DND-41 (cell line): ENCODE results near the gene NRXN2.

Source experiments
- ATAC-seq: fragments of 200-7000 bp; cut with Tn5 transposase; 3 replicates; pipeline ENCODE4 v1.9.1; 2021; ENCODE audit warnings: low read depth; ENCODE audit not compliant: insufficient read depth
- DNase-seq: peaks from one replicate; pipeline ENCODE4 v3.0.0-alpha.2; 2020
- H2AFZ ChIP-seq: 2 replicates; pipeline ENCODE4 v1.6.0; 2012; ENCODE audit warnings: low read depth, low read length
- H3K27ac ChIP-seq: 2 replicates; pipeline ENCODE4 v1.5.1; 2012; ENCODE audit warnings: low read length, inconsistent platforms
- H3K27me3 ChIP-seq: fragments of 200-600 bp; sonication (generic); 2 replicates; pipeline ENCODE4 v1.6.0; 2012; ENCODE audit warnings: low read length, mild to moderate bottlenecking, inconsistent platforms; ENCODE audit not compliant: insufficient read depth, poor library complexity
- H3K36me3 ChIP-seq: 2 replicates; pipeline ENCODE4 v1.5.1; 2012; ENCODE audit warnings: low read length, inconsistent platforms; ENCODE audit not compliant: insufficient read depth
- H3K4me1 ChIP-seq: 2 replicates; pipeline ENCODE4 v1.5.1; 2012; ENCODE audit warnings: mild to moderate bottlenecking, low read length; ENCODE audit not compliant: insufficient read depth
- H3K4me2 ChIP-seq: 2 replicates; pipeline ENCODE4 v1.6.0; 2012; ENCODE audit warnings: mild to moderate bottlenecking, moderate library complexity, low read length, inconsistent platforms; ENCODE audit not compliant: insufficient read depth
- H3K4me3 ChIP-seq, 2 experiments: fragments of 200-600 bp in 1 of 2; shearing (Covaris generic) in 1 of 2; 2 replicates each; pipeline ENCODE4 v1.5.1; 2012 to 2016; ENCODE audit warnings: inconsistent platforms in 2 of 2, low read length in 2 of 2, mild to moderate bottlenecking in 2 of 2, low read depth in 1 of 2, moderate library complexity in 1 of 2
- H3K79me2 ChIP-seq: 2 replicates; pipeline ENCODE4 v1.6.0; 2012; ENCODE audit warnings: low read length, inconsistent platforms; ENCODE audit not compliant: insufficient read depth
- H3K9ac ChIP-seq: 2 replicates; pipeline ENCODE4 v1.6.0; 2012; ENCODE audit warnings: low read depth, mild to moderate bottlenecking, inconsistent platforms, low read length, moderate library complexity
- H3K9me3 ChIP-seq: 2 replicates; pipeline ENCODE4 v1.5.1; 2012; ENCODE audit warnings: low read length, moderate library complexity, mild to moderate bottlenecking, inconsistent platforms; ENCODE audit not compliant: insufficient read depth, severe bottlenecking
- H4K20me1 ChIP-seq: 2 replicates; pipeline ENCODE4 v1.6.0; 2012; ENCODE audit warnings: low read length; ENCODE audit not compliant: insufficient read depth
- EZH2 ChIP-seq: IDR thresholded peaks from 3 replicates; pipeline ENCODE4 v1.6.1; 2012; ENCODE audit warnings: borderline replicate concordance, low read depth, mild to moderate bottlenecking, moderate library complexity, low read length, inconsistent platforms; ENCODE audit not compliant: severe bottlenecking
- TF ChIP-seq, protein P1 (sequence below): IDR thresholded peaks from 2 replicates; pipeline ENCODE4 v1.5.1; 2012; ENCODE audit warnings: borderline replicate concordance, low read length, moderate library complexity, mild to moderate bottlenecking; ENCODE audit not compliant: poor library complexity, severe bottlenecking; ENCODE audit errors: extremely low read depth

Gene NRXN2

DNA sequence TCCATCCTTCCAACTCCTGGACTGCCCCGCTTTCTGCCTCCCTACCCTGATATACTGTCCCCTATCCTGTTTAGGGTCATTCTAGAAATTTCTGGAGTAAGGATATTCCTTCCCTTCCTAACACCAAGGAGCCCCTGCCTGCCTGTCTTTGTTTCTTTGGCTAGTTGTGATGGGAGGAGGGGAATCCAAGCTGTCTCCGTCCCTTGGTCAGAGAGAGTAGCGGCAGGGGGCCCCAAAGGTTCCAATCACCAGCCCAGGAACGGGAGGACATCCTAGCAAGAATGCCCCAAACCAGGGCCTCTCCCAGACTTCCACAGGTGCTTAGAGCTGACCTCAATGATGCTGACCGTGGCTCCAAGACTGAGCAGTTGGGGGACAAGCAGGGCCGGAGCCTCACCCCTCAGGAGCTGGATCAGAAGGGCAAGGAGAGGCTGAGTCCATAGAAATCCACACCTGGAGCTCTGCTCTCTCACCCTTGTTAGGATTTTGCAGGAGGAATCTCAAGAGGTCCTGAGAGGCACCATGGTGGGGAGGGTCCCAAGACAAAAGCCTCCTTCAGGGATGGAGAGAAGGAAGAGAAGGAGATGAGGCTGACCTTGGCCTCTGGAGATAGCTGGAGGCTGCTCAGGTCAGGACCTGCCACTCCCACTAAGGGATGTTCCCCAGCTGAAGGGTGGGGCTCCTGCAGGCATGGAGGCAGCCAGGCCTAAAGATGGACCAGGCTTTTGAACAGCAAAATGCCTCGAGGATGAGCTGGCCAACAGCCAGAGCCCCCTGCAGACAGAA, 118.3 kb downstream of the NRXN2 start:
- H2AFZ ChIP-seq: no peak overlapping the region
- H3K27ac ChIP-seq: no peak overlapping the region
- no peaks in the 10 kb centered on the region for H3K9me3 ChIP-seq
- no peaks in the 10 kb centered on the region for H3K4me1 ChIP-seq
- no peaks in the 10 kb centered on the region for H3K79me2 ChIP-seq
- TF ChIP-seq EZH2: no peak
- TF ChIP-seq, protein P1, sequence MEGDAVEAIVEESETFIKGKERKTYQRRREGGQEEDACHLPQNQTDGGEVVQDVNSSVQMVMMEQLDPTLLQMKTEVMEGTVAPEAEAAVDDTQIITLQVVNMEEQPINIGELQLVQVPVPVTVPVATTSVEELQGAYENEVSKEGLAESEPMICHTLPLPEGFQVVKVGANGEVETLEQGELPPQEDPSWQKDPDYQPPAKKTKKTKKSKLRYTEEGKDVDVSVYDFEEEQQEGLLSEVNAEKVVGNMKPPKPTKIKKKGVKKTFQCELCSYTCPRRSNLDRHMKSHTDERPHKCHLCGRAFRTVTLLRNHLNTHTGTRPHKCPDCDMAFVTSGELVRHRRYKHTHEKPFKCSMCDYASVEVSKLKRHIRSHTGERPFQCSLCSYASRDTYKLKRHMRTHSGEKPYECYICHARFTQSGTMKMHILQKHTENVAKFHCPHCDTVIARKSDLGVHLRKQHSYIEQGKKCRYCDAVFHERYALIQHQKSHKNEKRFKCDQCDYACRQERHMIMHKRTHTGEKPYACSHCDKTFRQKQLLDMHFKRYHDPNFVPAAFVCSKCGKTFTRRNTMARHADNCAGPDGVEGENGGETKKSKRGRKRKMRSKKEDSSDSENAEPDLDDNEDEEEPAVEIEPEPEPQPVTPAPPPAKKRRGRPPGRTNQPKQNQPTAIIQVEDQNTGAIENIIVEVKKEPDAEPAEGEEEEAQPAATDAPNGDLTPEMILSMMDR: no peak
- H3K27me3 ChIP-seq: no peaks in the 10 kb centered on the region
- H3K9ac ChIP-seq: no peak overlapping the region
- DNase-seq (no peak), ATAC-seq (no peak)
- no peaks in the 10 kb centered on the region for H3K36me3 ChIP-seq
- no peak overlapping the region for H3K4me2 ChIP-seq
- H3K4me3 ChIP-seq: no peak overlapping the region
- no peaks in the 10 kb centered on the region; the same call in 1 of the 2 replicates for H4K20me1 ChIP-seq

DNA sequence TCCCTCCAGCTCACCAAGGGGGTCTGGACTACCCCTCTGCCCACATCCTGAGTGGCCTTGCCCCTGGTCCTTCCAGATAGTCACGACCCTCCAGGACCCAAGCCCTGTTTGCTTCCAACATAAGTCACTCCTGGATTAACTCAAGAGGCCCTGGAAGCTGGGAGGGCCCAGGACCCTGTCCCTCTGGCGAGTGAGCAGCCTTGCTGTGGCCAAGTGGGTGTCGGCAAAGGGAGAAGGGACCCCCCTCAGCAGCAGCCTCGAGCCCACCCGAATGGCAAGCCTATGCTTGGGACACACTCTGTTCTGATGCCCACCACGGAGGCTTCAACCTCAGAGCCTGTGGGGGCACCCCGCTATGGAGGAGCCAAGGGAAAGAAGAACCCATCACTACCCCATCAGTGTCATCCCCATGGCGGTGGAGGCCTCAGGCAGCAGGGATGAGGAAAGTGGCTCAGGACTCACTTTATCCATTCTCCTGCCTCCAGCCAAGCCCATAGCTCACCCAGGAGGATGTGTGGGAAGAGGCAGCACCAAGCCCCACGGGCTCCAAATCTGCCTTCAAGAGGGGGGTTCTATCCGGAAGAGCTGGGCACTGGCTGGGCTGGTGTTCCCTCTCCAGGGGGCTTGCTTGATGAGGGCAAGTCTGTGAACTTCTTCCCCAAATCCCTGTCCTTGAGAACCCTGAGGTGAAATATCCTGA, 119.4 kb downstream of the NRXN2 start:
- Histone ChIP-seq H3K4me3 (no peak overlapping the region), H3K27me3 (no peaks in the 10 kb centered on the region), H3K27ac (no peak overlapping the region), H3K9me3 (no peaks in the 10 kb centered on the region), H3K36me3 (no peaks in the 10 kb centered on the region), H3K4me2 (no peak overlapping the region), H3K79me2 (no peaks in the 10 kb centered on the region), H4K20me1 (no peaks in the 10 kb centered on the region; the same call in 1 of the 2 replicates), H2AFZ (no peak overlapping the region), H3K4me1 (no peaks in the 10 kb centered on the region), H3K9ac (no peak overlapping the region)
- TF ChIP-seq EZH2: no peak
- TF ChIP-seq, protein P1: no peak
- DNase-seq (no peak), ATAC-seq (no peak)

DNA sequence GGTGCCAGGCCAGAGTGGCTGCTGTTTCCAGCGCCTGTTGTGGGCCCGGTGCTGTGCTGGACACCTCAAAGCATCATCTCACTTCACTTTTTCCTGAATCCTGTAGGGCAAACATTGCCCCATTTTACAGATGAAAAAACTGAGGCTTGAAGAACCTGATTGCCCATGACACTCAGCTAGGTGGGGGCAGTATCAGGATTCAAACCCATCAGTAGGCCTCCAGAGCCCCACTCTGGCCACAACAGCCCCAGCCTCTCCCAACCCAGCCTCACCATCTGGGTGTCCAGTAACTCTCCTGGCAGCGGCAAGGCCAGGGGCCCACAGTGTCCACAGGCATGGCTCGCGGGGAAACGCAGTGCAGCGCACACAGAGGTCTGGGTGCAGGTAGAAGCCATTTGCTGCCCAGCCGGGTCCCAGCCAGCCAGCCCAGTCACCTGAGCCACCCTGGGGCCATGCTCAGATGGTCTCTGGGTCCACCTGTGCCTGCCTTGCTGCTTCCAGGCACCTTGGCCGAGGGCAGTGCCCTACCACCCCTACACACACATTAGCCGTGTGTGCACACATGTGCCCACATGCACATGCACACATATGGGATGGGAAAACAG, 120.4 kb downstream of the NRXN2 start:
- DNase-seq (no peak), ATAC-seq (no peak)
- Histone ChIP-seq H3K4me1 (no peaks in the 10 kb centered on the region), H2AFZ (no peak overlapping the region), H3K9me3 (no peaks in the 10 kb centered on the region), H3K4me3 (no peak overlapping the region), H3K9ac (no peak overlapping the region), H3K4me2 (no peak overlapping the region), H3K79me2 (no peaks in the 10 kb centered on the region), H4K20me1 (no peaks in the 10 kb centered on the region; the same call in 1 of the 2 replicates), H3K36me3 (no peaks in the 10 kb centered on the region), H3K27me3 (no peaks in the 10 kb centered on the region), H3K27ac (no peak overlapping the region)
- TF ChIP-seq, protein P1: no peak
- TF ChIP-seq EZH2: no peak
